Lower lobe of right lung (tissue), 2 donors: ENCODE measurements around the gene LACTBL1. TPM values are rescaled to one million over a fixed set of nuclear protein-coding genes. Genes with fewer than 3 reads are reported as not detected.
"Not testable (repeated sequence)": the region's sequence is repeated elsewhere in the genome, so short reads cannot be mapped to it uniquely, and the experiment has no call there.

Source experiments
- ATAC-seq, 2 donors: fragments of 200-7000 bp; cut with Tn5 transposase; one replicate each; pipeline ENCODE4 v1.9.1; 2020 to 2022; ENCODE audit warnings: mild to moderate bottlenecking in 2 of 2, moderate library complexity in 2 of 2
- DNase-seq: peaks from one replicate; pipeline ENCODE4 v3.0.0-alpha.2; 2020
- H3K27ac ChIP-seq: fragments of 200-600 bp; one replicate; pipeline ENCODE4 v1.8.0; 2022
- H3K27me3 ChIP-seq: fragments of 200-600 bp; one replicate; pipeline ENCODE4 v1.8.0; 2022; ENCODE audit warnings: low read depth
- H3K36me3 ChIP-seq: fragments of 200-600 bp; one replicate; pipeline ENCODE4 v1.8.0; 2022; ENCODE audit warnings: mild to moderate bottlenecking
- H3K4me1 ChIP-seq: fragments of 200-600 bp; one replicate; pipeline ENCODE4 v1.8.0; 2022
- H3K4me3 ChIP-seq: fragments of 200-600 bp; one replicate; pipeline ENCODE4 v1.8.0; 2022; ENCODE audit warnings: mild to moderate bottlenecking
- H3K9me3 ChIP-seq: fragments of 200-600 bp; one replicate; pipeline ENCODE4 v1.8.0; 2022
- intact Hi-C: fragments of 100-400 bp; cut with DNase I; formaldehyde crosslinking; loops from one replicate; pipeline ENCODE4 v1.11.0; 2022
- total RNA-seq: library from RNA; stranded (reverse); fragmentation: NEBNext Ultra II Directional; extraction: Animal tissue kit (Norgen Biotek cat#: 25700); gene quantifications from one replicate; pipeline ENCODE4 v1.2.1, GENCODE V29; 2021
- TF ChIP-seq, protein P1 (sequence below): fragments of 200-600 bp; IDR thresholded peaks from one replicate; pipeline ENCODE4 v1.8.0; 2022; ENCODE audit warnings: antibody characterized with exemption, mild to moderate bottlenecking
- donor health status: DM: no; HTN: yes; CAD: no; lungs with severe emphysema.

LACTBL1 gene
- total RNA-seq, 1 donor from 2014 or later = not detected

DNA sequence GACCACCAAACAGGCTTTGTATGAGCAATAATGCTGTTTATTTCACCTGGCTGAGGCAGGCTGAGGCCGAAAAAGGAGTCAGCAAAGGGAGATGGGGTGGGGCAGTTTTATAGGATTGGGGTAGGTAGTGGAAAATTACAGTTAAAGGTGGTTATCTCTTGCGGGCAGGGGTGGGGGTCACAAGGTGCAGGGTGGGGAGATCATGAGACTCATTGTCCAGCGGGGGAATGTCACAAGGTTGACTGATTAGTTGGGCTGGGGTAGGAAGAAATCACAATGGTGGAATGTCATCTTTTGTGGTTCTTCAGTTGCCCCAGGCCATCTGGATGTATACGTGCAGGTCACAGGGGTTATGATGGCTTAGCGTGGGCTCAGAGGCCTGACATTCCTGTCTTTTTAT lies 24.9 kb upstream of the LACTBL1 start:
- DNase-seq, intact Hi-C loops, ATAC-seq, H3K4me1 ChIP-seq, H3K36me3 ChIP-seq, H3K27ac ChIP-seq, H3K4me3 ChIP-seq, H3K27me3 ChIP-seq, H3K9me3 ChIP-seq: not testable (repeated sequence)

DNA sequence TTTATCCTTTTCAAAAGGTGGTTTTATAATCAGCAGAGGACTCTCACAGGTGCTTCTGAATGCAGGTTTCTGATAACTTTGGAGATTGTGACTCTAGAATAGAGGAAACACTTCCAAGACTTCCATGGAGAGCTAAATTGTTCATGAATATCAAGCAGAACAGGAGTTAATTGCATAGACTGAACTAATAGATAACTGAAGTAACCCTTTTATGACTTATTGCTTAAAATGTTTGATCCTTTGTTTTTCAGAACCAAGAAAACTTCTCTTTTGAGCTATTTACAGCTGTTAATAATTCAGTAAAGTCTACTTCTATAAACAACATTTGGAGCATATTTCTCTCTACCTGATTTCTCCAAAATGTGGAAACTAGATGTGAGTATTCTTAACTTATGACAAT lies 23.1 kb upstream of the LACTBL1 start:
- intact Hi-C loops = no loop called here
- ATAC-seq = no peak

DNA sequence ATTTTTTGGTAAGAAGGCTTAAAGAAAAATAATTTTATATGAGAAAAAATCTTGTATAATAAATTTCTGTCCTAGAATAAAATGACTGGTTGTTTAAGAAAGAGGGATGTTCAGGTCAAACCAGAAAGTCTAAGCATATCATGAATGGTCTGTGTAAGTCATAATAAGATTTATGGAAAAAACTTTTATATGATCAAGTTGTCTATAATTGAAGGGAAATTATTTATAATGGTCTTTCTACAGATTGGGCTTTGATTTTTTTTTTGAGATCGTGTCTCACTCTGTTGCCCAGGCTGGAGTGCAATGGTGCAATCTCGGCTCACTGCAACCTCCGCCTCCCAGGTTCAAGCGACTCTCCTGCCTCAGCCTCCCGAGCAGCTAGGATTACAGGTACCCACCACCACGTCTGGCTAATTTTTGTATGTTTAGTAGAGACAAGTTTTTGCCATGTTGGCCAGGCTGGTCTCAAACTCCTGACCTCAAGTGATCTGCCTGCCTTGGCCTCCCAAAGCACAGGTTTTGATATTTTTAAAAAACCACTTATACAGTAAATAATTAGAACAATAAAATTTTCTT lies 20.6 kb upstream of the LACTBL1 start:
- H3K27me3 ChIP-seq, H3K27ac ChIP-seq, intact Hi-C loops, ATAC-seq, H3K36me3 ChIP-seq, H3K4me1 ChIP-seq, DNase-seq, H3K9me3 ChIP-seq, H3K4me3 ChIP-seq: not testable (repeated sequence)

More for the DNA sequence above, 23.1 kb upstream of the LACTBL1 start:
- H3K27me3 ChIP-seq = no peaks in the 10 kb centered on the region
- H3K9me3 ChIP-seq = no peaks in the 10 kb centered on the region
- no peak for DNase-seq
- no peaks in the 10 kb centered on the region for H3K36me3 ChIP-seq
- H3K4me1 ChIP-seq = no peaks in the 10 kb centered on the region
- TF ChIP-seq, protein P1, sequence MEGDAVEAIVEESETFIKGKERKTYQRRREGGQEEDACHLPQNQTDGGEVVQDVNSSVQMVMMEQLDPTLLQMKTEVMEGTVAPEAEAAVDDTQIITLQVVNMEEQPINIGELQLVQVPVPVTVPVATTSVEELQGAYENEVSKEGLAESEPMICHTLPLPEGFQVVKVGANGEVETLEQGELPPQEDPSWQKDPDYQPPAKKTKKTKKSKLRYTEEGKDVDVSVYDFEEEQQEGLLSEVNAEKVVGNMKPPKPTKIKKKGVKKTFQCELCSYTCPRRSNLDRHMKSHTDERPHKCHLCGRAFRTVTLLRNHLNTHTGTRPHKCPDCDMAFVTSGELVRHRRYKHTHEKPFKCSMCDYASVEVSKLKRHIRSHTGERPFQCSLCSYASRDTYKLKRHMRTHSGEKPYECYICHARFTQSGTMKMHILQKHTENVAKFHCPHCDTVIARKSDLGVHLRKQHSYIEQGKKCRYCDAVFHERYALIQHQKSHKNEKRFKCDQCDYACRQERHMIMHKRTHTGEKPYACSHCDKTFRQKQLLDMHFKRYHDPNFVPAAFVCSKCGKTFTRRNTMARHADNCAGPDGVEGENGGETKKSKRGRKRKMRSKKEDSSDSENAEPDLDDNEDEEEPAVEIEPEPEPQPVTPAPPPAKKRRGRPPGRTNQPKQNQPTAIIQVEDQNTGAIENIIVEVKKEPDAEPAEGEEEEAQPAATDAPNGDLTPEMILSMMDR = no peak
- no peak overlapping the region for H3K4me3 ChIP-seq
- H3K27ac ChIP-seq = no peak overlapping the region

DNA sequence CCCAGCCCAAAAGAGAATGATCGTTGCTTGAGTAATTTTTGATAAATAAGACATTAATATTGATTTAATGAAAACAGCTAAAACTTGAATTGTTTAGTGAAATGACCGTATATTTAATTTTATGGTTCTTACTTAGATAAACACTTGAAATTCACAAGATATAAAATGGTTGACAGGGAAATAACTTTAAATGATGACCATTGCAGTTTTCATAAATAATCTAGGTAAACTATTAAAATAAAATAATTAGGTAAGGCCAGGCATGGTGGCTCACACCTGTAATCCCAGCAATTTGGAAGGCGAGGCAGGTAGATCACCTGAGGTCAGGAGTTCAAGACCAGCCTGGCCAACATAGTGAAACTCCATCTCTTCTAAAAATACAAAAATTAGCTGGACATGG lies 19.7 kb upstream of the LACTBL1 start:
- H3K36me3 ChIP-seq, H3K4me1 ChIP-seq, intact Hi-C loops, ATAC-seq, H3K27ac ChIP-seq, DNase-seq, H3K27me3 ChIP-seq, H3K9me3 ChIP-seq, H3K4me3 ChIP-seq: not testable (repeated sequence)

DNA sequence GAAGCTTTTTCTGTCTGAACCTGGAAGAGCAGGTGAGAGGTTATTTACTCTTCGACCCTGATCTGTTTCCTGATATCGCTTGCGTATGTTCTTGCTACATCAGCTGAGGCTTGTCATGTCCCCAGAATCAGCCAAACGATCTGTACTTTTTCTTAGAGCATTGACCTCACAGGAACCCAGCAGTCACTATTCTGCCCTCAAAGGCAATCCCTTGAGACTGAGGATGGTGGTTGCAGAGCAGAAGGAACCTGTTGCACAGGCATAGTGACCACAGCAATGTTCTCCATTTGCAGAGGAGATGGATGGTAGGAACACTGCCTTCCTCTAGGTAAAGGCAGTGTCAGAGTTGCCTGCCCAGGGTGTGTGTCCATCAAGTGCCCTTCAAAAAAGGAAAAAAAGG lies 11.3 kb upstream of the LACTBL1 start:
- Histone ChIP-seq H3K27ac (no peak overlapping the region), H3K4me3 (no peak overlapping the region), H3K27me3 (no peaks in the 10 kb centered on the region), H3K4me1 (no peaks in the 10 kb centered on the region), H3K9me3 (no peaks in the 10 kb centered on the region), H3K36me3 (no peaks in the 10 kb centered on the region)
- ATAC-seq (no peak), DNase-seq (no peak)
- intact Hi-C loops = no loop called here
- TF ChIP-seq, protein P1 = no peak

DNA sequence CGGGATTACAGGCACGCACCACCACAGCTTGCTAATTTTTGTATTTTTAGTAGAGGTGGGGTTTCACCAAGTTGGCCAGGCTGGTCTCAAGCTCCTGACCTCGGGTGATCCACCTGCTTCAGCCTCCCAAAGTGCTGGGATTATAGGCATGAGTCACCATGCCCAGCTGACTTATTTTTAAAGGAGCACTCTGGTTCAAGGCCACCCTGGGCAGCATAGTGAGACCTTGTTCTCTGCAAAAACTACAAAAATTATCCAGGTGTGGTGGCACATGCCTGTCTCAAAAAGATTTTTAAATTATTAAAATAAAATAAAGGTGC lies 7.8 kb upstream of the LACTBL1 start:
- H3K27me3 ChIP-seq, H3K36me3 ChIP-seq, H3K27ac ChIP-seq, ATAC-seq, DNase-seq, intact Hi-C loops, H3K4me3 ChIP-seq, H3K9me3 ChIP-seq, H3K4me1 ChIP-seq: not testable (repeated sequence)

DNA sequence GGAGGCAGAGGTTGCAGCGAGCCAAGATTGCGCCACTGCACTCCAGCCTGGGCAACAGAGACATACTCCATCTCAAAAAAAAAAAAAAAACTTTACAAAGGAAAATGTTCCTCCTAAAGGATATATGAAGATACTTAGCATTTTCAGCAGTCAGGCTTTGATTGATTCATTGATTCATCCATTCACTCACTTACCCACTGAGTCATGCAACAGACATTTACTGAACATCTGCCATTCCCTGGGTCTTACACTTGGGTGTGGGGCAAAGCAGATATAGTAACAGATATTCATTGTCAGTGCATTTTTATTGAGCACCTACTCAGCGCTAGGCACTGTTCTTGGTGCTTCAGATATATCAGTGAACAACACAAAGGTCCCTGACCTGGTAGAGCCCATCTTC lies 5.6 kb upstream of the LACTBL1 start:
- intact Hi-C loops = no loop called here
- Histone ChIP-seq H3K27ac (no peak overlapping the region), H3K9me3 (no peaks in the 10 kb centered on the region), H3K4me3 (no peak overlapping the region), H3K4me1 (no peaks in the 10 kb centered on the region), H3K27me3 (peaks cover 6% of the 10 kb centered on the region), H3K36me3 (no peaks in the 10 kb centered on the region)
- DNase-seq (no peak), ATAC-seq (no peak)
- TF ChIP-seq, protein P1 = no peak
